Prostate gland (tissue), 2 donors: ENCODE data around the gene OCLN. TPM values are rescaled to one million over a fixed set of nuclear protein-coding genes. Genes with fewer than 3 reads are reported as not detected.
"Not testable (repeated sequence)": the region's sequence is repeated elsewhere in the genome, so short reads cannot be mapped to it uniquely, and the experiment has no call there.

Experiments used
- DNase-seq: peaks from one replicate; pipeline ENCODE4 v3.0.0-alpha.2; 2019; ENCODE audit warnings: low spot score
- H3K27ac ChIP-seq, 2 donors: fragments of 200-600 bp; sonication (generic); 2 replicates each; pipeline ENCODE4 v1.5.1; 2017 to 2019
- H3K27me3 ChIP-seq: fragments of 200-600 bp; sonication (generic); replicated peaks from 2 replicates; pipeline ENCODE4 v1.5.1; 2019; ENCODE audit not compliant: insufficient read depth
- H3K36me3 ChIP-seq, 2 donors: fragments of 200-600 bp; sonication (generic); 1 replicate in 1 of 2; 2 replicates in 1 of 2; pipeline versions ENCODE4 v1.5.1 to v1.8.1; 2017 to 2019
- H3K4me1 ChIP-seq: fragments of 200-600 bp; sonication (generic); replicated peaks from 2 replicates; pipeline ENCODE4 v1.5.1; 2019
- H3K4me3 ChIP-seq, 2 donors: fragments of 200-600 bp; sonication (generic); 2 replicates each; pipeline ENCODE4 v1.5.1; 2017 to 2019
- H3K9me3 ChIP-seq: fragments of 200-600 bp; sonication (generic); 2 replicates; pipeline ENCODE4 v1.5.1; 2017
- POLR2A ChIP-seq: fragments of 450-650 bp; IDR thresholded peaks from one replicate; pipeline ENCODE4 v1.6.1; 2016; ENCODE audit warnings: antibody characterized with exemption, mild to moderate bottlenecking
- POLR2AphosphoS5 ChIP-seq: sonication (generic); formaldehyde crosslinking; IDR thresholded peaks from one replicate; pipeline ENCODE4 v1.6.1; 2017; ENCODE audit warnings: antibody characterized with exemption
- WGBS: methylation state at CpG from one replicate; pipeline ENCODE4 v1.1.5; 2018; 5-methylcytosine and 5-hydroxymethylcytosine counted together
- intact Hi-C: fragments of 100-400 bp; cut with DNase I; formaldehyde crosslinking; loops from one replicate; pipeline ENCODE4 v1.14.2; 2022
- total RNA-seq, 2 donors: library from RNA; depleted of rRNA; stranded (reverse); fragments of >200 nt; gene quantifications; one replicate each; pipeline ENCODE4 v1.1.0, GENCODE V29; 2016
- TF ChIP-seq, protein P1 (sequence below), 4 experiments: fragments of 200-600 bp in 2 of 4; fragments of 450-650 bp in 2 of 4; sonication (generic) in 2 of 4; IDR thresholded peaks; 1 replicate in 3 of 4; 2 replicates in 1 of 4; pipeline ENCODE4 v1.5.1; 2016 to 2019; ENCODE audit warnings: antibody characterized with exemption in 4 of 4, mild to moderate bottlenecking in 2 of 4, moderate library complexity in 2 of 4

OCLN gene
- total RNA-seq, 2 donors from 2014 or later: 20.2 to 26.8 TPM

DNA sequence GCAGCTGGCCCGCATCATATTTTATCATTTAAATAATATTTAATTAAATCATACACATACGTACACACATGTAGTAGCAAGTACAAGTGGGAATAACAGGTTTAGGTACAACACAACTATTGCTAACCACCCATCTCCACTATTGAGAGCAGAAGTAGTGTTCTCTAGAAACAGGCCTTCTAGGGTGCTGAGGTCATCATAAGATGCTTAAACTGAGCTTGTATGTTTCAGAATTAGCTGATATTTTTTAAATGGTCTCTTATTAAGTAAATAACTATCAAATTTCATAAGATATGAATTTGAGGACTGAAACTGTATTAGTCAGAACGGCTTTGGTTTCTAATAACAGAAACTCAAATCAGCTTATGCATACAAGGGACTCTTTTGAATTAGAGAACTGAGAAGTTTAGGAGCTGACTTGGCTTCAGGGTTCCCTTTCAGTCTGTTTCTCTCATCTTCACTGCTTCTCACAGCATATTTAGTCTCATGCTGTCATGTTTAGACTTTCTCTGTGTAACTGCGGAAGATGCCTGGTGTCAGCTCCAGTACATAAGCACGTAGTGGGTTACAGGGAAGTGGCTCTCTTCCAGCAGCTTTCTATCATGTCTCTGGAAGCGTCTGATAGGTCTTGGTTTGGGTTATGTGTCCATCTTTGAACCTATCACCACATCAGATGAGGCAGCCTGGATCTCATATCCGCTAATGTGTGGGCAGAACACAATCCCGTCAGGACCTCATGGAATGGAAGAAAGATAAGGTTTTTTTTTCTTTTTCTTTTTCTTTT is 25.0 kb upstream of the OCLN start:
- no peaks in the 10 kb centered on the region for H3K4me1 ChIP-seq
- 89% methylated on average over 8 of the region's 8 CpGs for WGBS
- TF ChIP-seq, protein P1, sequence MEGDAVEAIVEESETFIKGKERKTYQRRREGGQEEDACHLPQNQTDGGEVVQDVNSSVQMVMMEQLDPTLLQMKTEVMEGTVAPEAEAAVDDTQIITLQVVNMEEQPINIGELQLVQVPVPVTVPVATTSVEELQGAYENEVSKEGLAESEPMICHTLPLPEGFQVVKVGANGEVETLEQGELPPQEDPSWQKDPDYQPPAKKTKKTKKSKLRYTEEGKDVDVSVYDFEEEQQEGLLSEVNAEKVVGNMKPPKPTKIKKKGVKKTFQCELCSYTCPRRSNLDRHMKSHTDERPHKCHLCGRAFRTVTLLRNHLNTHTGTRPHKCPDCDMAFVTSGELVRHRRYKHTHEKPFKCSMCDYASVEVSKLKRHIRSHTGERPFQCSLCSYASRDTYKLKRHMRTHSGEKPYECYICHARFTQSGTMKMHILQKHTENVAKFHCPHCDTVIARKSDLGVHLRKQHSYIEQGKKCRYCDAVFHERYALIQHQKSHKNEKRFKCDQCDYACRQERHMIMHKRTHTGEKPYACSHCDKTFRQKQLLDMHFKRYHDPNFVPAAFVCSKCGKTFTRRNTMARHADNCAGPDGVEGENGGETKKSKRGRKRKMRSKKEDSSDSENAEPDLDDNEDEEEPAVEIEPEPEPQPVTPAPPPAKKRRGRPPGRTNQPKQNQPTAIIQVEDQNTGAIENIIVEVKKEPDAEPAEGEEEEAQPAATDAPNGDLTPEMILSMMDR (IDR thresholded peaks at IDR 0.05): no peak
- no peak for TF ChIP-seq POLR2AphosphoS5
- no peak for TF ChIP-seq POLR2A
- intact Hi-C loops: no loop called here
- H3K4me3 ChIP-seq: no peak overlapping the region
- DNase-seq: no peak
- no peaks in the 10 kb centered on the region for H3K36me3 ChIP-seq
- H3K27ac ChIP-seq: no peak overlapping the region
- H3K27me3 ChIP-seq: no peaks in the 10 kb centered on the region
- no peaks in the 10 kb centered on the region for H3K9me3 ChIP-seq

DNA sequence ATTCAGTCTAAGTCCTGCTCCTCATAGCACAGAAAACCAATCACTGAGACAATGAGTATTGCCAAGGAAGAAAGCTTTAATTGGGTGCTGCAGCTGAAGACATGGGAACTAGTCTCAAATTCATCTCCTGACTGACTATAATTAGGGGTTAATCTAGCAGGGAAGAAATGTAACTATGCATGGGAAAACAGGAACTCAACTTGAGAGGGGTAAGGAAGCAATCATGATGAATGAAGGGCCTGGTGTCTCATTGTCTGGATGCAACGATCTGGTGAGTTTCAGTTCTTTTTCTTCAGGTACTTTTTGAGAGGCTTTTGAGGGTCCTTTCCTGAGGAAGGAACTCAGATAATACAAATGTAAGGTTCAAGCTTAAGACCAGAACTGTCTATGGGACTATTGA is 24.0 kb upstream of the OCLN start:
- H3K36me3 ChIP-seq: no peaks in the 10 kb centered on the region
- H3K9me3 ChIP-seq: no peaks in the 10 kb centered on the region
- no peak overlapping the region for H3K27ac ChIP-seq
- no peaks in the 10 kb centered on the region for H3K27me3 ChIP-seq
- TF ChIP-seq POLR2A: no peak
- TF ChIP-seq POLR2AphosphoS5: no peak
- TF ChIP-seq, protein P1 (IDR thresholded peaks at IDR 0.05): no peak
- no peak for DNase-seq
- 52% methylated on average over 1 of the region's 1 CpG for WGBS
- H3K4me3 ChIP-seq: no peak overlapping the region
- H3K4me1 ChIP-seq: no peaks in the 10 kb centered on the region
- intact Hi-C loops: no loop called here

DNA sequence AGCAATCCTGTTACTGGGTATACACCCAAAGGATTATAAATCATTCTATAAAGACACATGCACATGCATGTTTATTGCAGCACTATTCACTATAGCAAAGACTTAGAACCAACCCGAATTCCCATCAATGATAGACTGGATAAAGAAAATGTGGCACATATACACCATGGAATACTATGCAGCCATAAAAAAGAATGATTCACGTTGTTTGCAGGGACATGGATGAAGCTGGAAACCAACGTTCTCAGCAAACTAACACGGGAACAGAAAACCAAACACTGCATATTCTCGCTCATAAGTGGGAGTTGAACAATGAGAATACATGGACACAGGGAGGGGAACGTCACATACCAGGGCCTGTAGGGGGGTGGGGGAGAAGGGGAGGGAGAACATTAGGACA is 21.1 kb upstream of the OCLN start:
- H3K27ac ChIP-seq, H3K36me3 ChIP-seq, DNase-seq, H3K9me3 ChIP-seq, H3K4me1 ChIP-seq, H3K4me3 ChIP-seq, H3K27me3 ChIP-seq, intact Hi-C loops: not testable (repeated sequence)
- WGBS: 90% methylated on average over 6 of the region's 6 CpGs

DNA sequence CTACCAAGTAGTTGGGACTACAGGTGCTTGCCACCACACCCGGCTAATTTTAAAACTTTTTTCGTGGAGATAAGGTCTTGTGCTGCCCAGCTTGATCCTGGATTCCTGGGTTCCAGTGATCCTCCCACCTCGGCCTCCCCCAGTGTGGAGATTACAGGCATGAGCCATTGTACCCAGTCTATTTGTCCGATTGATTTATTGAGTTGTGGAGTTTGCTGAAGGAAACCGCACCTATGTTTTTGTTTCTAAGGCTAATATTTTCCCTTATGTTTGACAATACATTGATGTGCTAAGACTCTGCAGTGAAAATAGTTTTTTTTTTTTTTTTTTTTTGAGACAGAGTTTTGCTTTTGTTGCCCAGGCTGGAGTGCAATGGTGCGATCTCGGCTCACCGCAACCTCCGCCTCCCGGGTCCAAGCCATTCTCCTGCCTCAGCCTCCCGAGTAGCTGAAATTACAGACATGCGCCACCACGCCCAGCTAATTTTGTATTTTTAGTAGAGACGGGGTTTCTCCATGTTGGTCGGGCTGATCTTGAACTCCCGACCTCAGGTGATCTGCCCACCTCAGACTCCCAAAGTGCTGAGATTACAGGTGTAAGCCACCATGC is 20.0 kb upstream of the OCLN start:
- H3K4me1 ChIP-seq, H3K27me3 ChIP-seq, H3K27ac ChIP-seq, H3K4me3 ChIP-seq, DNase-seq, intact Hi-C loops, H3K9me3 ChIP-seq, H3K36me3 ChIP-seq: not testable (repeated sequence)
- WGBS: 85% methylated on average over 16 of the region's 16 CpGs

DNA sequence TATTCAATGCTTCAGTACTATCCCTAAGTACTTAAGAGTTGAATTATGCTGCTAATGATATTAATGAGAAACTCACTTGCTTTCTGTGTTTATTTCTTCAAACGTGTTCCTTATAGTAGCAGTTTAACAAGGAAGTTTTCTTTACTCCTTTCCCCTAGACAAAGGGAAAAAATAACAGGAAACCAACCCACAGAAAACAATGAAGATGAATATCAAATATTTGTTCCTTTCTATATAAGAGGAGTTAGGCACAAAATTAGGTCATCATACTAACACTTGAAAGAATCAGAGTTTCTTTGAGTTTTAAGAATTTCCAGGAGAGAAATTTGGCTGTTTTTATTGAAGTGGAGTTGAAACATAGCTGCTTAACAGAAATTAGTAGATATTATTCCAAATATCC is 15.4 kb upstream of the OCLN start:
- H3K9me3 ChIP-seq: no peaks in the 10 kb centered on the region
- DNase-seq: no peak
- H3K4me1 ChIP-seq: no peaks in the 10 kb centered on the region
- H3K27me3 ChIP-seq: no peaks in the 10 kb centered on the region
- no peak overlapping the region for H3K4me3 ChIP-seq
- 6% methylated on average over 1 of the region's 1 CpG for WGBS
- intact Hi-C loops: no loop called here
- no peaks in the 10 kb centered on the region for H3K36me3 ChIP-seq
- no peak overlapping the region for H3K27ac ChIP-seq
- no peak for TF ChIP-seq POLR2AphosphoS5
- TF ChIP-seq, protein P1 (IDR thresholded peaks at IDR 0.05): no peak
- no peak for TF ChIP-seq POLR2A

DNA sequence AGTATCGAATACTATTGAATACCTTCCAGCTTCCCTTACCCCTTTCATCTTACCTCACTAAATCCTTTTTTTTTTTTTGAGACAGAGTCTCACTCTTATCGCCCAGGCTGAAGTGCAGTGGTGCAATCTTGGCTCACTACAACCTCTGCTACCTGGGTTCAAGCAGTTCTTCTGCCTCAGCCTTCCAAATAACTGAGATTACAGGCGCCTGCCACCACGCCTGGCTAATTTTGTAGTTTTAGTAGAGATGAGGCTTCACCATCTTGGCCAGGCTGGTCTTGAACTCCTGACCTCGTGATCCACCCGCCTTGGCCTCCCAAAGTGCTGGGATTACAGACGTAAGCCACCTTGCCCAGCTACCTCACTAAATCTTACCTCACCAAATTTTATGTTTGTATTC is 14.3 kb upstream of the OCLN start:
- H3K4me3 ChIP-seq, H3K27me3 ChIP-seq, DNase-seq, H3K4me1 ChIP-seq, intact Hi-C loops, H3K9me3 ChIP-seq, H3K36me3 ChIP-seq, H3K27ac ChIP-seq: not testable (repeated sequence)
- WGBS: 93% methylated on average over 7 of the region's 7 CpGs
